ENCODE data around the gene TPK1. TPM values are rescaled to one million over a fixed set of nuclear protein-coding genes. Genes with fewer than 3 reads are reported as not detected.
A peak's percentile ranks its signal among the peaks of the same experiment; 100 is the strongest.
"Not testable (repeated sequence)": the region's sequence is repeated elsewhere in the genome, so short reads cannot be mapped to it uniquely, and the experiment has no call there.

The TPK1 gene
- polyA plus RNA-seq, 1 donor, result 5.4 TPM

- Histone ChIP-seq H3K4me3 (ENCODE audit: low read length) (no peak overlapping the region), H3K27ac (ENCODE audit: low read length) (no peak overlapping the region), H3K9me3 (ENCODE audit: control insufficient read depth, low read depth, low read length) (no peaks in the 10 kb centered on the region), H3K27me3 (ENCODE audit: control insufficient read depth, insufficient read depth, low read length) (no peaks in the 10 kb centered on the region), H3K36me3 (ENCODE audit: control insufficient read depth, insufficient read depth, low read length) (no peaks in the 10 kb centered on the region), H3K4me1 (ENCODE audit: control insufficient read depth, insufficient read depth, low read length) (no peaks in the 10 kb centered on the region)
- DNase-seq, result no peak
- WGBS (ENCODE audit: insufficient coverage, low lambda C conversion rate), result 100% methylated on average over 1 of the region's 1 CpG
Measured at GRCh38 chr7:144782883-144783282, 53.0 kb downstream of the TPK1 start.

GRCh38 chr7:144780071-144780608, 55.7 kb downstream of the TPK1 start:
- no peak overlapping the region for H3K4me3 ChIP-seq (ENCODE audit: low read length)
- H3K4me1 ChIP-seq (ENCODE audit: control insufficient read depth, insufficient read depth, low read length), result no peaks in the 10 kb centered on the region
- H3K27me3 ChIP-seq (ENCODE audit: control insufficient read depth, insufficient read depth, low read length), result no peaks in the 10 kb centered on the region
- no CpG with 5 or more reads among the region's 4 CpGs for WGBS (ENCODE audit: insufficient coverage, low lambda C conversion rate)
- H3K27ac ChIP-seq (ENCODE audit: low read length), result no peak overlapping the region
- no peak for DNase-seq
- H3K36me3 ChIP-seq (ENCODE audit: control insufficient read depth, insufficient read depth, low read length), result no peaks in the 10 kb centered on the region
- H3K9me3 ChIP-seq (ENCODE audit: control insufficient read depth, low read depth, low read length), result no peaks in the 10 kb centered on the region

GRCh38 chr7:144777889-144778288, 58.0 kb downstream of the TPK1 start:
- not testable (repeated sequence) for H3K9me3 ChIP-seq (ENCODE audit: control insufficient read depth, low read depth, low read length); H3K36me3 ChIP-seq (ENCODE audit: control insufficient read depth, insufficient read depth, low read length); H3K4me3 ChIP-seq (ENCODE audit: low read length); H3K27me3 ChIP-seq (ENCODE audit: control insufficient read depth, insufficient read depth, low read length); H3K27ac ChIP-seq (ENCODE audit: low read length); H3K4me1 ChIP-seq (ENCODE audit: control insufficient read depth, insufficient read depth, low read length); DNase-seq
- 100% methylated on average over 1 of the region's 3 CpGs for WGBS (ENCODE audit: insufficient coverage, low lambda C conversion rate)

- Histone ChIP-seq H3K4me3 (ENCODE audit: low read length) (no peak overlapping the region), H3K9me3 (ENCODE audit: control insufficient read depth, low read depth, low read length) (no peaks in the 10 kb centered on the region), H3K4me1 (ENCODE audit: control insufficient read depth, insufficient read depth, low read length) (no peaks in the 10 kb centered on the region), H3K36me3 (ENCODE audit: control insufficient read depth, insufficient read depth, low read length) (no peaks in the 10 kb centered on the region), H3K27me3 (ENCODE audit: control insufficient read depth, insufficient read depth, low read length) (no peaks in the 10 kb centered on the region), H3K27ac (ENCODE audit: low read length) (no peak overlapping the region)
- no peak for DNase-seq
- WGBS (ENCODE audit: insufficient coverage, low lambda C conversion rate), result 100% methylated on average over 1 of the region's 3 CpGs
Measured at GRCh38 chr7:144777005-144777839, 58.6 kb downstream of the TPK1 start.

GRCh38 chr7:144776447-144776846, 59.4 kb downstream of the TPK1 start:
- Histone ChIP-seq H3K4me1 (ENCODE audit: control insufficient read depth, insufficient read depth, low read length) (no peaks in the 10 kb centered on the region), H3K27ac (ENCODE audit: low read length) (no peak overlapping the region), H3K4me3 (ENCODE audit: low read length) (no peak overlapping the region), H3K27me3 (ENCODE audit: control insufficient read depth, insufficient read depth, low read length) (no peaks in the 10 kb centered on the region), H3K9me3 (ENCODE audit: control insufficient read depth, low read depth, low read length) (no peaks in the 10 kb centered on the region), H3K36me3 (ENCODE audit: control insufficient read depth, insufficient read depth, low read length) (no peaks in the 10 kb centered on the region)
- whole genome bisulfite sequencing (ENCODE audit: insufficient coverage, low lambda C conversion rate), result 72% methylated on average over 3 of the region's 4 CpGs
- DNase-seq, result no peak

GRCh38 chr7:144775749-144776148, 60.1 kb downstream of the TPK1 start:
- H3K27me3 ChIP-seq (ENCODE audit: control insufficient read depth, insufficient read depth, low read length), result no peaks in the 10 kb centered on the region
- DNase-seq, result peak in 1 of 2 donors; percentile 28
- WGBS (ENCODE audit: insufficient coverage, low lambda C conversion rate), result 0% methylated on average over 1 of the region's 2 CpGs

GRCh38 chr7:144771927-144772326, 63.9 kb downstream of the TPK1 start:
- H3K27ac ChIP-seq (ENCODE audit: low read length), result no peak overlapping the region
- no CpG with 5 or more reads among the region's 2 CpGs for WGBS (ENCODE audit: insufficient coverage, low lambda C conversion rate)
- DNase-seq, result no peak
- no peaks in the 10 kb centered on the region for H3K36me3 ChIP-seq (ENCODE audit: control insufficient read depth, insufficient read depth, low read length)
- no peaks in the 10 kb centered on the region for H3K9me3 ChIP-seq (ENCODE audit: control insufficient read depth, low read depth, low read length)
- H3K4me3 ChIP-seq (ENCODE audit: low read length), result no peak overlapping the region
- H3K4me1 ChIP-seq (ENCODE audit: control insufficient read depth, insufficient read depth, low read length), result no peaks in the 10 kb centered on the region
- no peaks in the 10 kb centered on the region for H3K27me3 ChIP-seq (ENCODE audit: control insufficient read depth, insufficient read depth, low read length)

More at GRCh38 chr7:144775749-144776148, 60.1 kb downstream of the TPK1 start:
- Histone ChIP-seq H3K27ac (ENCODE audit: low read length) (no peak overlapping the region), H3K4me1 (ENCODE audit: control insufficient read depth, insufficient read depth, low read length) (no peaks in the 10 kb centered on the region), H3K9me3 (ENCODE audit: control insufficient read depth, low read depth, low read length) (no peaks in the 10 kb centered on the region), H3K36me3 (ENCODE audit: control insufficient read depth, insufficient read depth, low read length) (no peaks in the 10 kb centered on the region), H3K4me3 (ENCODE audit: low read length) (no peak overlapping the region)

GRCh38 chr7:144771174-144771573, 64.7 kb downstream of the TPK1 start:
- WGBS (ENCODE audit: insufficient coverage, low lambda C conversion rate), result 60% methylated on average over 1 of the region's 2 CpGs
- Histone ChIP-seq H3K27me3 (ENCODE audit: control insufficient read depth, insufficient read depth, low read length) (no peaks in the 10 kb centered on the region), H3K4me3 (ENCODE audit: low read length) (no peak overlapping the region), H3K36me3 (ENCODE audit: control insufficient read depth, insufficient read depth, low read length) (no peaks in the 10 kb centered on the region), H3K4me1 (ENCODE audit: control insufficient read depth, insufficient read depth, low read length) (no peaks in the 10 kb centered on the region), H3K27ac (ENCODE audit: low read length) (no peak overlapping the region), H3K9me3 (ENCODE audit: control insufficient read depth, low read depth, low read length) (no peaks in the 10 kb centered on the region)
- no peak for DNase-seq

GRCh38 chr7:144769352-144769751, 66.5 kb downstream of the TPK1 start:
- H3K4me1 ChIP-seq (ENCODE audit: control insufficient read depth, insufficient read depth, low read length), result no peaks in the 10 kb centered on the region
- no peaks in the 10 kb centered on the region for H3K9me3 ChIP-seq (ENCODE audit: control insufficient read depth, low read depth, low read length)
- H3K27me3 ChIP-seq (ENCODE audit: control insufficient read depth, insufficient read depth, low read length), result no peaks in the 10 kb centered on the region
- no peak overlapping the region for H3K4me3 ChIP-seq (ENCODE audit: low read length)
- 70% methylated on average over 2 of the region's 2 CpGs for WGBS (ENCODE audit: insufficient coverage, low lambda C conversion rate)
- no peaks in the 10 kb centered on the region for H3K36me3 ChIP-seq (ENCODE audit: control insufficient read depth, insufficient read depth, low read length)
- no peak for DNase-seq
- H3K27ac ChIP-seq (ENCODE audit: low read length), result no peak overlapping the region

- no peak overlapping the region for H3K27ac ChIP-seq (ENCODE audit: low read length)
- H3K9me3 ChIP-seq (ENCODE audit: control insufficient read depth, low read depth, low read length), result no peaks in the 10 kb centered on the region
- no peak overlapping the region for H3K4me3 ChIP-seq (ENCODE audit: low read length)
- no peaks in the 10 kb centered on the region for H3K36me3 ChIP-seq (ENCODE audit: control insufficient read depth, insufficient read depth, low read length)
- 100% methylated on average over 1 of the region's 2 CpGs for WGBS (ENCODE audit: insufficient coverage, low lambda C conversion rate)
- no peak for DNase-seq
- H3K4me1 ChIP-seq (ENCODE audit: control insufficient read depth, insufficient read depth, low read length), result no peaks in the 10 kb centered on the region
- no peaks in the 10 kb centered on the region for H3K27me3 ChIP-seq (ENCODE audit: control insufficient read depth, insufficient read depth, low read length)
Measured at GRCh38 chr7:144768633-144769032, 67.2 kb downstream of the TPK1 start.

GRCh38 chr7:144763291-144763690, 72.6 kb downstream of the TPK1 start:
- WGBS (ENCODE audit: insufficient coverage, low lambda C conversion rate), result 77% methylated on average over 2 of the region's 5 CpGs
- no peaks in the 10 kb centered on the region for H3K36me3 ChIP-seq (ENCODE audit: control insufficient read depth, insufficient read depth, low read length)
- H3K4me1 ChIP-seq (ENCODE audit: control insufficient read depth, insufficient read depth, low read length), result no peaks in the 10 kb centered on the region
- DNase-seq, result peak; percentile 43 to 80
- H3K27me3 ChIP-seq (ENCODE audit: control insufficient read depth, insufficient read depth, low read length), result no peaks in the 10 kb centered on the region
- H3K9me3 ChIP-seq (ENCODE audit: control insufficient read depth, low read depth, low read length), result no peaks in the 10 kb centered on the region
- H3K4me3 ChIP-seq (ENCODE audit: low read length), result no peak overlapping the region
- H3K27ac ChIP-seq (ENCODE audit: low read length), result no peak overlapping the region

All from large intestine (tissue), 3 donors.